ENCODE results near the gene FMN1. TPM values are rescaled to one million over a fixed set of nuclear protein-coding genes. Genes with fewer than 3 reads are reported as not detected.

FMN1 gene
- total RNA-seq, 4 donors from 2014 or later = 4.3 to 10.1 (median 8.8) TPM

DNA sequence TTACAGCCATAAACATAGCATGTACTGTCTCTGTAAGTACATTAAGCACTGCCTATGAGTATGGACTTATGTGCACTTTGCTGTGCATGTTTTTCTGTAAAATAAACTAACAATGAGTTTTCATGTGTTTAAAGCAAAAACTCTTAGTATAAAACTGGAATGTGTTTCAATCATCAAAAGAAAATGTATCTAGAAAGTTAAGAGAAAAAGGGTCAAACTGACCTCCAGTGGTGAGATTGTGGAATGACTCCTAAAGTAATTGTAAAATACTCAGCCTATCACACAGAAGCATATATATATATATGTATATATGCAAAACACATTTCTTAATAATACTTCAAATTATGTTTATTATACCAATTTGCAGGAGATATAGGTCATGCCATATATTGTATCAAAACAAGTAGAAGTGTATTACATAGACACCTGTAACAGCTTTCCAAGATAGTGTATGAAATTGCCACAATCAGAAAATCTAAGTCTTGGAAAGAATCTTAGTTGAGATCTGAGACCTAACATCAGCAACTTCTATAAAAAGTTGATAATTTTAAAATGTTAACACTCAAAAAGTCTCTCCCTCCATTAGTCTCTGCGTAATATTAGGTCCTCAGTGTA is 199.6 kb downstream of the FMN1 start:
- Histone ChIP-seq H3K9me3 (no peaks in the 10 kb centered on the region), H3K4me3 (no peak overlapping the region), H3K36me3 (no peaks in the 10 kb centered on the region), H3K27ac (no peak overlapping the region), H3K4me1 (no peaks in the 10 kb centered on the region), H3K27me3 (no peaks in the 10 kb centered on the region)
- WGBS, 2 donors = 96 to 97% methylated on average over 1 of the region's 1 CpG
- intact Hi-C loops (cut with DNase I) = loop anchor here (5.0 kb wide), 1 partner anchor 333 kb away; no protein-coding TSS in a partner anchor
- TF ChIP-seq, protein P1, sequence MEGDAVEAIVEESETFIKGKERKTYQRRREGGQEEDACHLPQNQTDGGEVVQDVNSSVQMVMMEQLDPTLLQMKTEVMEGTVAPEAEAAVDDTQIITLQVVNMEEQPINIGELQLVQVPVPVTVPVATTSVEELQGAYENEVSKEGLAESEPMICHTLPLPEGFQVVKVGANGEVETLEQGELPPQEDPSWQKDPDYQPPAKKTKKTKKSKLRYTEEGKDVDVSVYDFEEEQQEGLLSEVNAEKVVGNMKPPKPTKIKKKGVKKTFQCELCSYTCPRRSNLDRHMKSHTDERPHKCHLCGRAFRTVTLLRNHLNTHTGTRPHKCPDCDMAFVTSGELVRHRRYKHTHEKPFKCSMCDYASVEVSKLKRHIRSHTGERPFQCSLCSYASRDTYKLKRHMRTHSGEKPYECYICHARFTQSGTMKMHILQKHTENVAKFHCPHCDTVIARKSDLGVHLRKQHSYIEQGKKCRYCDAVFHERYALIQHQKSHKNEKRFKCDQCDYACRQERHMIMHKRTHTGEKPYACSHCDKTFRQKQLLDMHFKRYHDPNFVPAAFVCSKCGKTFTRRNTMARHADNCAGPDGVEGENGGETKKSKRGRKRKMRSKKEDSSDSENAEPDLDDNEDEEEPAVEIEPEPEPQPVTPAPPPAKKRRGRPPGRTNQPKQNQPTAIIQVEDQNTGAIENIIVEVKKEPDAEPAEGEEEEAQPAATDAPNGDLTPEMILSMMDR (IDR thresholded peaks at IDR 0.05) = peak in 5 of 6 experiments; percentile 18 to 69 (median 55)
- no peak for TF ChIP-seq POLR2A (IDR thresholded peaks at IDR 0.05)
- no peak for DNase-seq

DNA sequence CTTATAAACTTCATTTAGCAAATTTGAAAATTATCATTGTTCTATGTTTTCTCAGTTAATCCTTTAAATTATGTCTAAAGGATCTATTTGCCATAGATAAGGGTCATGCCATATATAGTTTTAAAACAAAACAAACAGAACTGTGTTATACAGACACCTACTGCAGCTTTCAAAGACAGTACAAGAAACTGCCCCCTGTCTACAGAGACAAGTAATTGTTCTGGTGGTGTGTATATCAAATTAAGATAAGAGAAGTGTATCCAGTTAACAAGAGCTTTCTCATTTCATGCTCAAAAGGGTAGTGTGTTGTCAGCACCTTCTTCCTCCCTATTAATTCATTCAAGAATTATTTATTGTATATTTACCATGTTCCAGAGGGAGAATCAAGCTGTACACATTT is 201.2 kb downstream of the FMN1 start:
- Histone ChIP-seq H3K4me3 (no peak overlapping the region), H3K27ac (no peak overlapping the region), H3K4me1 (no peaks in the 10 kb centered on the region), H3K9me3 (no peaks in the 10 kb centered on the region), H3K27me3 (no peaks in the 10 kb centered on the region), H3K36me3 (no peaks in the 10 kb centered on the region)
- no peak for DNase-seq
- TF ChIP-seq POLR2A (IDR thresholded peaks at IDR 0.05) = no peak
- TF ChIP-seq, protein P1 (IDR thresholded peaks at IDR 0.05) = peak in 2 of 6 experiments; percentile 6 to 28
- intact Hi-C loops (cut with DNase I) = loop anchor here (5.0 kb wide), 1 partner anchor 331 kb away; no protein-coding TSS in a partner anchor

DNA sequence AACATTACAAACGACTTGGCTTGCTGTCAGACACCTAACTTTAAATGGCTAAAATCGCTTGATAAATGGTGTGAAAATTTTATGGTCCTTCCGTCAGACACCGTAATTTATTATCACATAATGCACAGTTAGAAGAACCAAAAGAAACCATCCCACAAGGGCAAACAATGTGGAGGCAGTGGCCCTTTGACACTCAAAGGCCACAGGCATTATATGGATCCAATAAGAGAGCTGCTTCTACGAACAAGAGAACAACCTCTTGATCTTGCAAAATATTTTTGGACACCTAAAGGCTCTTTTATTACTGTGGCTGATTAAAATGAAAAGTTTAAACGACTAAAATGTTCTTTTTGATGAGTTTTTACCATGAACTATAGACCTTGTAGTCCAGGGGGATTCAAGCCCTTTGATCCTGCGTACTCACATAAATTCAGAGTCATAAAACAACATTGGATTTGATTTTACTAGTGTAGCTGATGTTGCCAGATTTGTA is 202.8 kb downstream of the FMN1 start:
- intact Hi-C loops (cut with DNase I) = loop anchor here (5.0 kb wide), 1 partner anchor 329 kb away; no protein-coding TSS in a partner anchor

DNA sequence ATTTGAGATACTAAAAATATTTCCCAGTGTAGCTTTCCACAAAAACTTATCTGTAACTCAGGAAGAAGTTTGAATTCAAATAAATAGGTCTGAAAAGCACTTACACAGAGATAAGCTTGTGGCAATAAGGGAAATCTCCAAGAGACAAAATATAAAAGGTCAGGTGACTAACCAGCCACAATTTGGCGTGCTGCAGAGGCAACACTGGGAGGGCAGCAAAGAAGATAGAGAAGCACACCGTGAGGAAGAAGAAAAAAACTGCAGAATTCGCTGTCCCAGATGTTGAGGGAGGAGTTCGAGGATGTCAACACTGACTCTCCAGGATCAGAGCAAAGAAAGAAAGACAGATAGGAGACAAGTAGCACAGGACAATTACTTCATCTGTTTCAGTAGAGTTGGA is 204.4 kb downstream of the FMN1 start:
- no peak for TF ChIP-seq POLR2A (IDR thresholded peaks at IDR 0.05)
- TF ChIP-seq, protein P1 (IDR thresholded peaks at IDR 0.05) = no peak
- Histone ChIP-seq H3K27me3 (no peaks in the 10 kb centered on the region), H3K4me1 (no peaks in the 10 kb centered on the region), H3K9me3 (no peaks in the 10 kb centered on the region), H3K4me3 (no peak overlapping the region), H3K27ac (no peak overlapping the region), H3K36me3 (no peaks in the 10 kb centered on the region)
- DNase-seq = no peak
- intact Hi-C loops (cut with DNase I) = loop anchor here (5.0 kb wide), 1 partner anchor 328 kb away; no protein-coding TSS in a partner anchor
- 68 to 70% methylated on average over 4 of the region's 4 CpGs for WGBS, 2 donors

More for the DNA sequence above, 202.8 kb downstream of the FMN1 start:
- H3K4me3 ChIP-seq = no peak overlapping the region
- no peak for DNase-seq
- no peaks in the 10 kb centered on the region for H3K4me1 ChIP-seq
- H3K9me3 ChIP-seq = no peaks in the 10 kb centered on the region
- no peaks in the 10 kb centered on the region for H3K27me3 ChIP-seq
- no peak overlapping the region for H3K27ac ChIP-seq
- WGBS, 2 donors = 55 to 56% methylated on average over 7 of the region's 7 CpGs
- TF ChIP-seq, protein P1 (IDR thresholded peaks at IDR 0.05) = no peak
- no peak for TF ChIP-seq POLR2A (IDR thresholded peaks at IDR 0.05)
- no peaks in the 10 kb centered on the region for H3K36me3 ChIP-seq

DNA sequence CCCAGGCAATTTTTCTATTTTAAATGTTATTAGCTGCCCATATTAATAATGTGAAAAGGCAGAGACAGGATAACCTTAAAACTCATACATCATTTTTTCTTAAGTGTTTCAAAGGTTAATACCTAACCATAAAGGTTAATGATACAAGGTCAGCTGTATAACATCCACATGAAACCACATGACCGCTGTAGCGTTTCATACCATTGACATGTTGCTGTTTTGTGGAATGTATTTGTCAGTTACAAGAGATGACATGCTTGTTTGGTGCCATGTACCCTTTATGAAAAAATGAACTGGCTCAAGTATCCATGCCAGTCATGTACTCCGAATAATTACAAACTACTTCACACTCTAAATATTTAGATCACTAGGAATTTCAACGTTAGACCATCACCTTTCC is 207.4 kb downstream of the FMN1 start:
- Histone ChIP-seq H3K9me3 (no peaks in the 10 kb centered on the region), H3K4me1 (no peaks in the 10 kb centered on the region), H3K27ac (no peak overlapping the region), H3K4me3 (no peak overlapping the region), H3K36me3 (no peaks in the 10 kb centered on the region), H3K27me3 (no peaks in the 10 kb centered on the region)
- WGBS, 2 donors = 58 to 65% methylated on average over 4 of the region's 4 CpGs
- TF ChIP-seq, protein P1 (IDR thresholded peaks at IDR 0.05) = no peak
- TF ChIP-seq POLR2A (IDR thresholded peaks at IDR 0.05) = no peak
- intact Hi-C loops (cut with DNase I) = no loop called here
- DNase-seq = no peak

Data from esophagus squamous epithelium (tissue), 5 donors.